Esophagus squamous epithelium (tissue), 4 donors: ENCODE data around the gene TBR1.

Experiments
- CTCF ChIP-seq, 6 experiments: fragments of 450-650 bp in 4 of 6; fragments of 200-600 bp in 2 of 6; sonication (generic) in 2 of 6; IDR thresholded peaks; one replicate each; pipeline ENCODE4 v1.5.1; 2016 to 2019; ENCODE audit warnings: antibody characterized with exemption in 6 of 6, mild to moderate bottlenecking in 4 of 6, moderate library complexity in 4 of 6
- POLR2A ChIP-seq, 4 donors: fragments of 450-650 bp; IDR thresholded peaks; one replicate each; pipeline ENCODE4 v1.6.1; 2017; ENCODE audit warnings: antibody characterized with exemption in 4 of 4, mild to moderate bottlenecking in 4 of 4, moderate library complexity in 3 of 4

GRCh38 chr2:161369311-161369710, 46.8 kb upstream of the TBR1 start:
- TF ChIP-seq CTCF (IDR thresholded peaks at IDR 0.05) (no peak), POLR2A (IDR thresholded peaks at IDR 0.05) (no peak)
